ENCODE data around the gene DDX10. TPM values are rescaled to one million over a fixed set of nuclear protein-coding genes. Genes with fewer than 3 reads are reported as not detected.
"Not testable (repeated sequence)": the region's sequence is repeated elsewhere in the genome, so short reads cannot be mapped to it uniquely, and the experiment has no call there.

DDX10 gene
- total RNA-seq, 2 donors from 2014 or later = 18.5 to 33.1 TPM

DNA sequence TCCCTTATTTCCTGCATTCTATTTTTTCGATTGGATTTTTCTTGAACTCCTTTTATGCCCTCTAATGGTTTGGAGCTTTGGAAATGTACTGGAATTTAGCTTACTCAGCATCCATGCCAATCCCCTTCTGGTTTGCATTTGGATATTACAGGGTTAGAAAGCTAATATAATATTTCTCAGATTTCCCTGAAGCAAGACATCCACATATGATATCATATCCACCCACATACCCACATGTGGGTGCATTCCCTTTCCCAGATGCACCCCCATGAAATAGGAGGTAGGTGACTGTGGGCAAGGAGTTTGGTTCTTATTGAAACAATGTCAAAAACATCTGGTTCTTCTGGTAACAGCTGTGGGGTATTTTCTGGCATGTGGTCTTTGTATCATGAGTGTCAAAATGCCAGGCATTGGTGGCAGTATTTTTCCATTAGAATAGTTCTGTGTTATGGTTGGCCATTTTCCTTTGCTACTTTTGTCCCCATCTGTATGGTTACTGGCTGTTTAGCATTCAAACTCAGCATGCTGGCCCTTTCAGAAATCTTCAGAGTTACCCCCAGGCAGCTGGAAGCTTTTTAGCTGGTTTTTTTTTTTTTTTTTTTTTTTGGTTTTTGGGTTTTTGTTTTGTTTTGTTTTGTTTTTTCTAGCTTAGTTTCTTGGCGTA is 32.7 kb upstream of the DDX10 start:
- DNase-seq (ENCODE audit: low spot score) = no peak
- 70% methylated on average over 2 of the region's 2 CpGs for WGBS
- Histone ChIP-seq H3K4me1 (replicated peaks) (no peaks in the 10 kb centered on the region), H3K27ac (no peak overlapping the region), H3K27me3 (replicated peaks; ENCODE audit: insufficient read depth) (no peaks in the 10 kb centered on the region), H3K36me3 (no peaks in the 10 kb centered on the region), H3K9me3 (no peaks in the 10 kb centered on the region), H3K4me3 (no peak overlapping the region)
- intact Hi-C loops (cut with DNase I) = no loop called here
- TF ChIP-seq, protein P1, sequence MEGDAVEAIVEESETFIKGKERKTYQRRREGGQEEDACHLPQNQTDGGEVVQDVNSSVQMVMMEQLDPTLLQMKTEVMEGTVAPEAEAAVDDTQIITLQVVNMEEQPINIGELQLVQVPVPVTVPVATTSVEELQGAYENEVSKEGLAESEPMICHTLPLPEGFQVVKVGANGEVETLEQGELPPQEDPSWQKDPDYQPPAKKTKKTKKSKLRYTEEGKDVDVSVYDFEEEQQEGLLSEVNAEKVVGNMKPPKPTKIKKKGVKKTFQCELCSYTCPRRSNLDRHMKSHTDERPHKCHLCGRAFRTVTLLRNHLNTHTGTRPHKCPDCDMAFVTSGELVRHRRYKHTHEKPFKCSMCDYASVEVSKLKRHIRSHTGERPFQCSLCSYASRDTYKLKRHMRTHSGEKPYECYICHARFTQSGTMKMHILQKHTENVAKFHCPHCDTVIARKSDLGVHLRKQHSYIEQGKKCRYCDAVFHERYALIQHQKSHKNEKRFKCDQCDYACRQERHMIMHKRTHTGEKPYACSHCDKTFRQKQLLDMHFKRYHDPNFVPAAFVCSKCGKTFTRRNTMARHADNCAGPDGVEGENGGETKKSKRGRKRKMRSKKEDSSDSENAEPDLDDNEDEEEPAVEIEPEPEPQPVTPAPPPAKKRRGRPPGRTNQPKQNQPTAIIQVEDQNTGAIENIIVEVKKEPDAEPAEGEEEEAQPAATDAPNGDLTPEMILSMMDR (IDR thresholded peaks at IDR 0.05) = no peak
- no peak for TF ChIP-seq POLR2AphosphoS5 (IDR thresholded peaks at IDR 0.05)
- TF ChIP-seq POLR2A (IDR thresholded peaks at IDR 0.05) = no peak

DNA sequence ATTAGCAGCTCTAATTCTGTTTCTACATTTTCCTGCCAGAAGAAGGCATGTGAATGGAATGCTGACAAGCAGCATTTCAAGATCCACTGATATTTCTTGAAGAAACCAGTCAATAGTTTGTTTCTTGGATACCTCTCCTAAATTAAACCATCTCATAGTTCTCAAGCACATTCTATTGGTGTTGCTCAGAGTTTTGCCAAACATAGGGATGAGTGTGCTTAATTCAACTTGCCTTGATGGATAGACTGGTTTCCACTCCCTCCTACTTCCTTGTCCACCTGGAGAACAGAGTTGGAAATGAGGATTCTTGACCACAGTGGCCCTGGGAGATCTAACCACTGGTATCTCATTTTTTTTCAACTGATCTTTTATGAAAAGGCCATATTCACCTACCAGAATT is 29.8 kb upstream of the DDX10 start:
- H3K4me1 ChIP-seq (replicated peaks) = no peaks in the 10 kb centered on the region
- H3K36me3 ChIP-seq = no peaks in the 10 kb centered on the region
- H3K4me3 ChIP-seq = no peak overlapping the region
- TF ChIP-seq POLR2AphosphoS5 (IDR thresholded peaks at IDR 0.05) = no peak
- no peak for TF ChIP-seq POLR2A (IDR thresholded peaks at IDR 0.05)
- intact Hi-C loops (cut with DNase I) = no loop called here
- DNase-seq (ENCODE audit: low spot score) = no peak
- no peak overlapping the region for H3K27ac ChIP-seq
- no peaks in the 10 kb centered on the region for H3K9me3 ChIP-seq
- no peaks in the 10 kb centered on the region for H3K27me3 ChIP-seq (replicated peaks; ENCODE audit: insufficient read depth)

DNA sequence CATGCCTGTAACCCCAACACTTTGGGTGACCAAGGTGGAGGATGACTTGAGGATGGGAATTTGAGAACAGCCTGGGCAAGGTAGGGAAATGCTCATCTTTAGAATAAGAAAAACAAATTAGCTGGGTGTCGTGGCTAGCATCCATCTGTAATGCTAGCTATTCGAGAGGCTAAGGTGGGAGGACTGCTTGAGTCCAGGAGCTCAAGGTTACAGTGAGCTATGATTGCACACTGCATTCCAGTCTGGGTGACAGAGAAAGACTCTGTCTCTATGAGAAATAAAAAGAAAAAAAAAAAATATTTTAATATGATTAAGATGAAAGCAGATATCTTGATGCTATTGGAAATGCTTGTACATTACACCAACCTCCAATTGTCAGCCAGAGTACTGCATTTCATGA is 28.6 kb upstream of the DDX10 start:
- Histone ChIP-seq H3K4me3 (no peak overlapping the region), H3K36me3 (no peaks in the 10 kb centered on the region), H3K4me1 (replicated peaks) (no peaks in the 10 kb centered on the region), H3K27ac (no peak overlapping the region), H3K9me3 (no peaks in the 10 kb centered on the region), H3K27me3 (replicated peaks; ENCODE audit: insufficient read depth) (no peaks in the 10 kb centered on the region)
- WGBS = 74% methylated on average over 2 of the region's 2 CpGs
- TF ChIP-seq, protein P1 (IDR thresholded peaks at IDR 0.05) = no peak
- TF ChIP-seq POLR2A (IDR thresholded peaks at IDR 0.05) (no peak), POLR2AphosphoS5 (IDR thresholded peaks at IDR 0.05) (no peak)
- no peak for DNase-seq (ENCODE audit: low spot score)
- intact Hi-C loops (cut with DNase I) = no loop called here

DNA sequence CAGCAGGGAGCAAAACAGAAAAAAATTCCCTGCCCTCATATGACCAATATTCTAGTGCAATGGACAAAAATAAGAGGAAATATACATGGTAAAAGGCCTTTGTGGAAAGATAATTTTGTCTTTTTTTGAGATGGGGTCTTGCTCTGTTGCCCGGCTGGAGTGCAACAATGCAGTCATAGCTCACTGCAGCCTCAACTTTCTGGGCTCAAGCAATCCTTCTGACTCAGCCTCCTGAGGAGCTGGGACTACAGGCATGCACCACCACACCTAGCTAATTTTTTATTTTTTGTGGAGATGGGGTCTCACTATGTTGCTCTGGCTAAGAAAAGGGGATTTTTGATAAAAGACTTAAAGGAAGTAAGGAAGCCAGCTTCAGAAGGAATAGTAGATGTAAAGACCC is 25.7 kb upstream of the DDX10 start:
- 97% methylated on average over 1 of the region's 1 CpG for WGBS
- no peaks in the 10 kb centered on the region for H3K4me1 ChIP-seq (replicated peaks)
- DNase-seq (ENCODE audit: low spot score) = no peak
- H3K27me3 ChIP-seq (replicated peaks; ENCODE audit: insufficient read depth) = no peaks in the 10 kb centered on the region
- intact Hi-C loops (cut with DNase I) = no loop called here
- no peak overlapping the region for H3K4me3 ChIP-seq
- H3K9me3 ChIP-seq = no peaks in the 10 kb centered on the region
- no peak overlapping the region for H3K27ac ChIP-seq
- no peaks in the 10 kb centered on the region for H3K36me3 ChIP-seq
- TF ChIP-seq POLR2A (IDR thresholded peaks at IDR 0.05) = no peak
- TF ChIP-seq, protein P1 (IDR thresholded peaks at IDR 0.05) = no peak
- no peak for TF ChIP-seq POLR2AphosphoS5 (IDR thresholded peaks at IDR 0.05)

DNA sequence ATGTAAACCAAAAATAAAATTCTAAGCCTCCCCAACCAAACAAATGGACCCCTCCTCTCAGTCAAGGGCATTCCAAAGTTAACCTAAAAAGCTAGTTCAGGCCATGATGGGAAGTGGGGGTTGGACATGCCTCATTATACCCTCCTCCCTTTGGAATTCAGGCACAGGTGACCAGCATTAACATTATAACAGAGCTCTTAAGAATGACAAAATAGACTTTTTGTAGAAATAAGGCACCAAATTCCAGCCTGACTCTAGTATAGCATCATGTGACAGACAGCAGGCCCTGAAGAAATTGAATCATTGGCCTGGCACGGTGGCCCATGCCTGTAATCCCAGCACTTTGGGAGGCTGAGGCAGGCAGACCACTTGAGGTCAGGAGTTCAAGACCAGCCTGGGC is 23.1 kb upstream of the DDX10 start:
- H3K27ac ChIP-seq; H3K4me1 ChIP-seq (replicated peaks); intact Hi-C loops (cut with DNase I); H3K4me3 ChIP-seq; H3K9me3 ChIP-seq; H3K27me3 ChIP-seq (replicated peaks; ENCODE audit: insufficient read depth); H3K36me3 ChIP-seq; DNase-seq (ENCODE audit: low spot score): not testable (repeated sequence)
- 95% methylated on average over 1 of the region's 1 CpG for WGBS

DNA sequence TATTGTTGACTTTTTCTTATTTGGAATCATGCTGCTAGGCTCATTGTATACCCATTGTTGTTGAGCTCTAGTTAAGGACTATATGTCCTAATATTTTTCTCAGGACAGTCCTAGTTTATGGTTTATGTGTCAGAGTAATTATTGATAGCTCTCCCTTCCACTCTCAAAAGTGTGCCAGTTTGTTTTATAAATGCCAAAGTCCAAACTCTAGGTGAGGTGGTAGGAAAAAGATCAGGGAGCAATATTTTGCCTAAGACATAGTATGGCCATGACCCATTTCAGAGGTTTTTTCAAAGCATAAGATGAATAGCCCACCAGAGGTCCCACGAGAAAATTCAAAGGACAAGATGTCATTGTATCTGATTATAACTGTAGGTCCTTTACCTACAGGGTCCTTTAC is 20.9 kb upstream of the DDX10 start:
- Histone ChIP-seq H3K4me3 (no peak overlapping the region), H3K36me3 (no peaks in the 10 kb centered on the region), H3K4me1 (replicated peaks) (no peaks in the 10 kb centered on the region), H3K27ac (no peak overlapping the region), H3K9me3 (no peaks in the 10 kb centered on the region), H3K27me3 (replicated peaks; ENCODE audit: insufficient read depth) (no peaks in the 10 kb centered on the region)
- 79% methylated on average over 1 of the region's 1 CpG for WGBS
- TF ChIP-seq POLR2A (IDR thresholded peaks at IDR 0.05) (no peak), POLR2AphosphoS5 (IDR thresholded peaks at IDR 0.05) (no peak)
- TF ChIP-seq, protein P1 (IDR thresholded peaks at IDR 0.05) = no peak
- intact Hi-C loops (cut with DNase I) = no loop called here
- DNase-seq (ENCODE audit: low spot score) = no peak
